HG03354 (cell line): ENCODE results near the gene RABAC1.
"Not testable (repeated sequence)": the region's sequence is repeated elsewhere in the genome, so short reads cannot be mapped to it uniquely, and the experiment has no call there.

Experiments used
- ATAC-seq: cut with Tn5 transposase; IDR thresholded peaks from one replicate; pipeline ENCODE4 v1.9.1; 2021; ENCODE audit warnings: mild to moderate bottlenecking; ENCODE audit not compliant: unreplicated experiment, poor library complexity, severe bottlenecking

Gene RABAC1, protein sequence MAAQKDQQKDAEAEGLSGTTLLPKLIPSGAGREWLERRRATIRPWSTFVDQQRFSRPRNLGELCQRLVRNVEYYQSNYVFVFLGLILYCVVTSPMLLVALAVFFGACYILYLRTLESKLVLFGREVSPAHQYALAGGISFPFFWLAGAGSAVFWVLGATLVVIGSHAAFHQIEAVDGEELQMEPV

GRCh38 chr19:41959056-41960053, at the start of gene RABAC1:
Gene RABAC1 (minus strand): TSS chr19:41959321. CDS start chr19:41959292, 29 bp downstream.
- ATAC-seq, result peak; percentile 84

- no peak for ATAC-seq
Observed at GRCh38 chr19:42006569-42006968, 47.4 kb upstream of the RABAC1 start.

GRCh38 chr19:42005504-42005903, 46.4 kb upstream of the RABAC1 start:
- ATAC-seq, result no peak

GRCh38 chr19:42003506-42004294, 44.6 kb upstream of the RABAC1 start:
- no peak for ATAC-seq

- ATAC-seq, result no peak
Observed at GRCh38 chr19:41999878-42000208, 40.7 kb upstream of the RABAC1 start.

- no peak for ATAC-seq
Observed at GRCh38 chr19:41999071-41999877, 40.2 kb upstream of the RABAC1 start.

DNA sequence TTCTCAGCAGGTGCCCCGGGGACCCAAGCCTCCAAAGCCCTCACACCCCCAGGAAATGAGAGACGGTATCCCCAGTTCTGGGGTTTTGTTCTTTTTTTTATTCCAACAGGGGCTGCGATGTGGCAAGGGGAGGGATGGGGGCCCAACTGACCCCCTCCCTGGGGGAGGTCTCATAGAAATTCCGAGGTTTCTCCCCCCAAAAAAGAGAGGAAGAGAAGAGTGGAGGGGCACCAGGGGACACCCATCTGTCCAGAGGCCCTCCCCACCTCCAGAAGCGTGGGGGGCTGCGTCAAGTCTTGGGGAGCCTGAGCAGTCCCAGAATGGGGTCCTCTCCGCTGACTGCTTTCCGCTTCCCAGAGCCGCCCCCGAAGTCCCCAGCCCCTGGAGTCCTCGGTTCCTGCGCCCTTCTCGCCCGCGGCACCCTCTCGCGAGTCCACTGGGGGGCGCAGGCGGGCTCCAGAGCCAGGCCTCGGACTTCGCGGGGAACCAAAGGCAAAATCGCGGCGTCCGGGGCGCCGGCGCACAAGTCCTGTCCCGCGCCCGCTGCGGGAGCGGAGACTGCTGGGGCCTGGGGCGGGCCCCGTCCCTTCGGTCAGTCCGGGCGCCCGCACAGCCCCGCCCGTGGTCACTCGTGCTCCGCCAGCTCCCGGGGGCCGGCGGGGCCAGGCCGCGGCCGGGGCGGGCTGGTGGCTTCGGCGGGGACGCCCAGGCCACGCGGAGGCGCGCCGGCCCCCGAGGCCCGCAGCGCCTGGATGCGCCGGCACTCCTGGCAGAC, 39.3 kb upstream of the RABAC1 start:
- no peak for ATAC-seq

DNA sequence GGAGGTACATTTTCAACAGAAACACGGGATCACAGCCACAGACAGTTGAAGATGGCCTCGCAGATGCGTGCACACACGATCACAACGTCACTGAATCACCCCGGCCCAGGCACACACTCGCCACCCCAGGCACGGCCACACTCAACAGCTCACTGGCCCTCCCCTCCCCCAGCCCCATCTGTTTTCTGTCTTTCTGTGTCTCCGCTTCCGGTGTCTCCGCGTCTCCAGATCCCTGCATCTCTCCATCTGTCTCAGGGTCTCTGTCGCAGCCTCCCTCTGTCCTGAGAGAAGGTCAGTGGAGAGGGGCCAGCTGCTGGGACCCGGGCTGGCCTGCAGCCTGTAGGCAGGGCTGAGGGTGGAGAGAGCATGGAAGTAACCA, 38.7 kb upstream of the RABAC1 start:
- ATAC-seq, result no peak

GRCh38 chr19:41997121-41997850, 38.2 kb upstream of the RABAC1 start:
- ATAC-seq, result no peak

- no peak for ATAC-seq
Observed at GRCh38 chr19:41995959-41996797, 37.1 kb upstream of the RABAC1 start.

- no peak for ATAC-seq
Observed at GRCh38 chr19:41994994-41995958, 36.2 kb upstream of the RABAC1 start.

GRCh38 chr19:41994521-41994971, 35.4 kb upstream of the RABAC1 start:
- no peak for ATAC-seq

- ATAC-seq, result no peak
Observed at GRCh38 chr19:41993612-41994483, 34.7 kb upstream of the RABAC1 start, which contains the start of gene ATP1A3. Gene ATP1A3 (minus strand): TSS chr19:41994230. CDS start chr19:41994076, 154 bp downstream.

GRCh38 chr19:41991925-41992569, 32.9 kb upstream of the RABAC1 start:
- not testable (repeated sequence) for ATAC-seq

GRCh38 chr19:41991025-41991424, 31.9 kb upstream of the RABAC1 start:
- ATAC-seq, result no peak
